ENCODE measurements around the gene TMEM222.

The TMEM222 gene

DNA sequence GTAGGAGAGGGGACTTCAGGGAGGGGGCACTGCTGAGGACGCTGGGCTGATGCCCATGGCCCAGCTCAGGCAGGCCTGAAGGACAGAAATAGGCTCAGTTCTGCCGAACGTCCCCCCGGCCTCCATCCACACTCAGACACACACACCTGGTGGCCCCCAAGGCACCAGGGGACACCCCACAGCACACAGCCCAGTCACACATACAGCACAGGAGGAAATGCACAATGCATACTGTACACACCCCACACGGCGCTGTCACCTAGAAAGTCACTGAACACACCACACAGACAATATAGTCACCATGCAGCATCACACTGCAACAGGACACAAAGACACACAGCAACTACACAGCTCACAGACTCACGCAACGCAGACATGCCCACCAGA, 20.4 kb downstream of the TMEM222 start:
- DNase-seq (ENCODE audit: low spot score) = no peak

DNA sequence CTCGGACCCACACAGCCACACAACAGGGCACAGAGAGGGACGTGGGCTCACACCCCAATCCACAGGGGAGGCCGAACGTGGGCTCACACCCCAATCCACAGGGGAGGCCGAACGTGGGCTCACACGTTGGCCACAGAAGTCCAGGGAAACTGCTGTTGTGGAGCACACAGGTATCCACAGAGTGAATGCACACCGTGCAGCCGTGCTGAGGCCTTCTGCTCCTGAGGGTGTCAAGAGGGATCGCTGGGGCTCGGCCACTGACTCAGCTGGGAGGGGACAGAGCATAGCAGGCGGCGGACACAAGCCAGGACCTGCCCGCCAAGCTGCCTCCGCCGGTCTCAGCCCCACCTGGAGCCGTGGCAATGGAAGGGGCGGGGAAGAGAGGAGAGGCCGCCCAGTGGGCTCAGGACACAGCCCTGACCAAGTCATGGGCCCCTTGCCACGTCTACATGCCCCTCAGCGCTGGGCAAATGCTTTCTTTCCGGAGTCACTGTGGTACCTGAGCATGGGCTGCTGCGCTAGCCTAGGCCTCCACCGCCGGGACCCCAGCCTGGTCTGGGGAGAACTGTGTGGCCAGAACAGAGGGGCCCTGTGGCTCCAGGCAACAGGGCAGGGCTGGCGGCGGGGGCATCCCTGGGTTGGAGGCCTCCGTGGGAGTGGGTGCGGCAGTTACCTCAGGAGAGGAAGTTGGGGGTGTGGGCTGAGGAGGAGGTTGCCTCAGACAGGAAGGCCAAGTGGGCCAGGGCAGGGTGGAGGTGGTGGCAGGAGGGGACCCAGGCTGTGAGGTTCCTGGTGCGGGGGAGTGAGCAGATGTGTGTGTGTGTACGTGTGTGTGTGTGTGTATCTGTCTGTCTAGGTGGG, 21.0 kb downstream of the TMEM222 start:
- no peak for DNase-seq (ENCODE audit: low spot score)

DNA sequence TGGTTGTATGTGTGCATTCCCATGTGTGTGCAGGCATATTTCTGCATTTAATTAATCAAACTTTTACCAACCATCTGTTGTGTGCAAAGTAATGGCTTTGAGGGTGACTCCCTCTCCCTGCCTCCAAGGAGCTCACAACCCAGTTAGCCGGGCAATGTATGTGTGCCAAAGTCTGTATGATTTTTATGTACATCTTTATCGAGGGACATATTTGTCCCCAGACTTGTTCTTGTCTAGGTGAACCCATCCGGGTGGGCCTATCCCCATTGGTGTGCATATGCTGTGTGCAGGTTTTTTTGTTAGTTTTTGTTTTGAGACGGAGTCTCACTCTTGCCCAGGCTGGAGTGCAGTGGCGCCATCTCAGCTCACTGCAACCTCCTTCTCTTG, 21.7 kb downstream of the TMEM222 start:
- no peak for DNase-seq (ENCODE audit: low spot score)

DNA sequence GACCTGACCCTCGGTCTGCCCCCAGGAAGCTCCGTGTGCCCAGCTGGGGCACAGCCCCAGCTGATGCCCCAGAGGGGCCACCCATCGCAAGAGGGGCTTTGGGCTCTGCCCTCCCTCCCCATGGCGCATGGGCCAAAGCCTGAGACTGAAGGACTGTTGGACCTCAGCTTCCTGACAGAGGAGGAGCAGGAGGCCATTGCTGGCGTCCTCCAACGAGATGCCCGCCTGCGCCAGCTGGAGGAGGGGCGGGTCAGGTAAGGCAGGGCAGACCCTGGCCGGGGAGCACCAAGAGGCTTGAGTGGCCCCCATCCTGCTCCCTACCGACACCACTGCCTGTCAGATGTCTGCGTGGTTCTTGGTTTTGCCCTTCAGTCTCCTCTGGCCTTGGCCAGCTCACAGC, 23.3 kb downstream of the TMEM222 start:
- no peak for DNase-seq (ENCODE audit: low spot score)

DNA sequence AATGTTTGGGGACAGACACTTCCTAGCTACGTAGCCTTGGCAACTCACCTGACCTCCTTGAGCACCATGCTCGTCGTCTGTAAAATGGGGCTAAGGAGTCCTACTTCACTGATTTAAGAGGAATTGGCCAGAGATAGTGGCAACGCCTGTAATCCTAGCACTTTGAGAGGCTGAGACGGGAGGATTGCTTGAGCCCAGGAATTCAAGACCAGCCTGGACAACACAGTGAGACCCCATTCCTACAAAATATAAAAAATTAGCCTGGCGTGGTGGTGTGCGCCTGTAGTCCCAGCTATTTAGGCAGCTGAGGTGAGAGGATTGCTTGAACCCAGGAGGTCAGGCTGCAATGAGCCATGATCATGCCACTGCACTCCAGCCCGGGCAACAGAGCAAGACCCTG, 24.4 kb downstream of the TMEM222 start:
- DNase-seq (ENCODE audit: low spot score) = no peak

DNA sequence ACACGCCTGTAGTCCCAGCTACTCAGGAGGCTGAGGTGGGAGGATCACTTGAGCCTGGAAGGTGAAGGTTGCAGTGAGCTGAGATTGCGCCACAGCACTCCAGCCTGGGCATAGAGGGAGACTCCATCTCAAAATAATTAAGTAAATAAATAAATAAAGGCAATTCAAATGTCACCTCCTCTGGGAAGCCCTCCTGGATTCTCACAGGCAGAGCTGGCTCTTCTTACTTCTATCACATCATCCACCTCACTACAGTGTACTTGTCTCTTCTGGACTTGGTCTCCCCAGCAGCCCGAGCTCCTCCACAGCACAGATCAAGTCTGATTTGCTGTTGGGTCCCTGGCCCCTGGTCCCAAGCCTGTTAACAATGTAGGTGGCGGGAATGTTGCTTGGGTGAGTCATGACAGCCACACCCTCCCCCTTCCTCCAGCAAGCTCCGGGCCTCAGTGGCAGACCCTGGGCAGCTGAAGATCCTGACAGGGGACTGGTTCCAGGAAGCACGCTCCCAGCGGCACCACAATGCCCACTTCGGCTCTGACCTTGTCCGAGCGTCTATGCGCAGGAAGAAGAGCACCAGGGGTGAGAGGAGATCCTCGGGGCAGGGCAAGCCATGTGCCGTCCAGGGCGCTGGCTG, 25.1 kb downstream of the TMEM222 start:
- no peak for DNase-seq (ENCODE audit: low spot score)

DNA sequence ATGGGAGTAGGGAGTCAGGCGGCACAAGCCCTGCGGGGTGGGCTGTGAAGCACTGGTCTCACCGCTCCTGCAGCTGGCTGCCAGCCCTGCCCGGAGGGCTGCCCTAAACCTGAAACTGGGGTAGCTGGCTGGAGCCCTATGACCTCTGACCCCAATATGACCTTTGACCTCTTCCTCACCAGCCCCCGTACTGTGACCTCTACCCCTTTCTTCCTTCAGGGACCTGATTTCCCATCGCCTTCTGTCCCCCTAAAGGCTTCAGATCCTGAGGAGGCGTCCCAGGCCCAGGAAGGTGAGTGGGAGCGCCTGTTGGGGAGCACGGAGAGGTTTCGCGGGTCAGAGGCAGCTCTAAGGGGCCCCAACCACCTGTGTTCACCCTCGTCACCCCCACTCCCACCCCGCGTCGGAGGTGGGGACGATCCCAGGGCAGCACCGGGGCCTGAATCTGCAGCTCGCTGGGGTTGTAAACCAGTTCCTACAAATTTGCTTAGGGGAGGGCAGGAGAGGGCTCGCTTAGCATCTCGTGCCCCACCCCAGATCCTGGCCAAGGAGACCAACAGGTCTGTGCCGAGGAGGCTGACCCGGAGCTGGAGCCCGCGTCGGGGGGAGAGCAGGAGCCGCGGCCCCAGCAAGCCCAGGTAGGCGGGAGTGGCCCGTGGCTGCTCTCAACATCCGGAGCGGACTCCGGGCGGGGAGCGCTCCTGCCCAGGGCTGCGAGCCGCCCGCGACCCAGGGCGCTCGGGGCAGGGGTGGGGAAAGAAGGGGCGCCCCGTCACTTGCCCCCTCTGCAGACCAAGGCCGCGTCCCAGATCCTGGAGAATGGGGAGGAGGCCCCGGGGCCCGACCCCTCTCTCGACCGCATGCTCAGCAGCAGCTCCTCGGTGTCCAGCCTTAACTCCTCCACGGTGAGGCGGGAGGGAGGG, 27.2 kb downstream of the TMEM222 start:
- DNase-seq (ENCODE audit: low spot score) = peak; percentile 60

DNA sequence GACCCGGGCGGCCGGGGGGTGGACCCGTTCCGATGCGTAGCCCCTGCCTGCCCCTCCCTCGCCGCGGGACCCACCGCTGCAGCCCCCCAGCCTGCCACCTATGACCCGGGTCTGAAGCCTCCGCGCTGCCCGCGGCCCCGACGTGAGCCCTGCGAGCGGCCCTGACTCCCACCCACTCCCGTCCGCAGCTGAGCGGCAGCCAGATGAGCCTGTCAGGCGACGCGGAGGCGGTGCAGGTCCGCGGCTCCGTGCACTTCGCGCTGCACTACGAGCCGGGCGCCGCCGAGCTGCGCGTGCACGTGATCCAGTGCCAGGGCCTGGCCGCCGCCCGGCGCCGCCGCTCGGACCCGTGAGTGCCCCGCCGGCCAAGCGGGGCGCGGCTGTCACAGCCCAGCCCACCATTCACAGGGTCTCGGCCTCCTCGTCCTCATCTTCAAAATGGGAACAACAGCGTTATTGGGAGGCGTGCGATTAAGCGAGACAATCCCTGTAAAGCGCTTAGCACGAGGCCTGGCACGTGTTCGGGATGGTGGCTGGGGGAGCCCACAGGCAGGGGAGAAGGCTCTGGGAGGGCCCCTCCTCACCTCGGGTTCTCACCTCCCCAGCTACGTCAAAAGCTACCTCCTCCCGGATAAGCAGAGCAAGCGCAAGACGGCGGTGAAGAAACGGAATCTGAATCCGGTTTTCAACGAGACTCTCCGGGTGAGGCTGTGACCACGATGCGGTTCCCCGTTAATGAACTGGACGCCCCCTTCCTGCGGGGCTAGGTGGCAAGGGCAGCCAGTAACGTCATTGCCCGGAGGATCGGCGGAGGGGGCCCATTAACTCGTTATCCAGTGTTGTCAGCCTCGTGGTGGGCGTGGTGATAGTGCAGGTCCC, 28.1 kb downstream of the TMEM222 start:
- peak; percentile 89 for DNase-seq (ENCODE audit: low spot score)

DNA sequence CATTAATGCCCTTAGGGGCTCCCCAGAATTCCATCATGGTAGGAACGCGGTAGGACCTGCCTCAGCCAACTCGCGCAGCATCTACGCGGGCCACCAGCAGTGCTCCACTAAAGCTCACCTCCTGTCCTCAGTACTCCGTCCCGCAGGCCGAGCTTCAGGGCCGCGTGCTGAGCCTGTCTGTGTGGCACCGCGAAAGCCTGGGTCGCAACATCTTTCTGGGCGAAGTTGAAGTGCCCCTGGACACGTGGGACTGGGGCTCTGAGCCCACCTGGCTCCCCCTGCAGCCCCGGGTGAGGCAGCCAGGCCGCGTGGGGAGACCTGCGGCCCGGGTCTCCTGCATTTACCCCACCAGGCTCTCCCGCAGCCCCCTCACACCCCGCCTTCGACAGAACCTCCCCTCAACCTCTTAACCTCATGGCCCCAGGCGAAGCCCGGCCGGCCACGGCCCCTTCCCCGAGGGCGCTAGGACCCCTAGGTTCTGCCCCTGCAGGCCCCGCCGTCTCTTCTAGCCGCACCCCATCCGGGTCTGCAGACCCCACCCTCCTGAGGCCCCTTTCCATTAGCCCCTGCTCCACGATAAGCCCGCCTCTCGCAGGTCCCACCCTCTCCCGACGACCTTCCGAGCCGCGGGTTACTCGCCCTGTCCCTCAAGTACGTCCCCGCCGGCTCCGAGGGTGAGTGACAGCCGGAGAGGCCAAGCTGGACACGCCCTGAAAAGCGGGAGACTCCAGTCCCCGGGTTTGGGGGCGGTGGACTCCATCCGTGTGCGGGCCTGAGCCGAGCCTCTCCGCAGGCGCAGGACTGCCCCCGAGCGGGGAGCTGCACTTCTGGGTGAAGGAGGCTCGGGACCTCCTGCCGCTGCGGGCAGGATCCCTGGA, 28.9 kb downstream of the TMEM222 start:
- DNase-seq (ENCODE audit: low spot score) = no peak

DNA sequence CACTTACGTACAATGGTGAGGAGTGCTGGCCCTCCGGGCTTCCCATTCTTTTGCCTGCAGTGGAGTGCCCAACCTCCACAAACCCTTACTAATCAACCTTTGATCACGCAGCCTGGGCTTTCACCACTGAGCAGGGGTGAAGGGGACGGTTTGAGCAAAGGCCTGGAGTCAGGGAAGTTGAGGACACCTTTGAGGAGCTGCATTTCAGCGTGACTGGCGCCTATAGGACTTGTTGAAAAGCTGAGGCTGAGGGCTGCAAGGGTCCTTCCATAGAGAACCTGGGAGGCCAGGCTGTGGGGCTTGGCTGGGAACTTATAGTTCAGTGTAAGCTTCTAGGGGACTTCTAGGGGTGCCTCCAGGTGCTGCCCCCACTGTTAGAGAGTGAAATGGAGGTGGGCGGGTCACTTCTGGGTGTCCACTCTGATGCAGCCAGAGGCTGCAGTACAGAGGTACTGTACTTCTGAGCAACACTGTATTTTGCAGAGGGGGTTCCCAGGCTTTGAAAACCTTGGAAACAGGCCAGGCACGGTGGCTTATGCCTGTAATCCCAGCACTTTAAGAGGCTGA, 29.7 kb downstream of the TMEM222 start:
- DNase-seq (ENCODE audit: low spot score) = no peak

DNA sequence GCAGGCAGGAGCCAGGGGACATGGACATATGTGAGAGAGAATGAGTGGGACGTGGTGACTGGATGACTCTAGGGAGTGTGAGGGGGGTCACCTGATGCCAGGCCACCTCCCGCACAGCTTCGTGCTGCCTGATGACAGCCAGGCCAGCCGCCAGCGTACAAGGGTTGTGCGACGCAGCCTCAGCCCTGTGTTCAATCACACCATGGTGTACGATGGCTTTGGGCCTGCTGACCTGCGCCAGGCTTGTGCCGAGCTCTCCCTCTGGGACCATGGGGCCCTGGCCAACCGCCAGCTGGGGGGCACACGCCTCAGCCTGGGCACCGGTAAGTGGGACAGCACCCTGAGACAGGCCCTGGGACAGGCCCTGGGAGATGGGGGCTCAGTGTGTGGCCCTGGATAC, 31.2 kb downstream of the TMEM222 start:
- no peak for DNase-seq (ENCODE audit: low spot score)

DNA sequence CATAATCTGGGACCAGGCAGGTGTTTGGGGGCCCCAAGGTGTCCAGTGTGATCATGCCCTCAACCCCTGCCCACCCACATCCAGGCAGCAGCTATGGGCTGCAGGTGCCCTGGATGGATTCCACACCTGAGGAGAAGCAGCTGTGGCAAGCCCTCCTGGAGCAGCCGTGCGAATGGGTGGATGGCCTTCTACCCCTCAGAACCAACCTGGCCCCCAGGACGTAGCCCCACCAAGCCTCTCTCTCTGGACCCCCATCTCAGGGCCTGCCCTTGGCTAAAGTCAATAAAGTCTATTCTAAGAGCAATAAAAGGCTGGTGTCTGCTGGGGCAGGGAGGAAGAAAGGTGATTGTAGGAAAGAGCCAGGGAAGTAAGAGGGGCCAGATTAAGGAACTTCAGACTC, 31.7 kb downstream of the TMEM222 start:
- DNase-seq (ENCODE audit: low spot score) = no peak

DNA sequence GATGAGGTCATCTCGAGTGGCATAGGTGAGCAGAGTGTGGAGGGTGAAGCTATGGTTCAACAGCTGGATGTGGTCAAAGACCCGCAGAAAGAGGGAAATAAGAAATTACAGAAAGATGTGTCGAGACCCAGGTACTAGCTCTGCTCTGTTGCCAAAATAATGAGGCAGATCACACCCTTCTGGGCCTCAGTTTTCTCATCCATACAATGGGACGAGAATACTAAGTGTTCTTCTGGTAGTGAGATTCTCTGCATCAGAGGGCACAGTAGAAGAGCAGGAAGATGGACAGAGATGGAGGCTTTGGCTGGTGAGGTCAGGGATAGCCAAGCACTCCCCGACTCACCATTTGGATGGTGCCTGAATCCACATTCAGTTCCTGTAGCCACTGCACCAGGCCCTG, 33.7 kb downstream of the TMEM222 start:
- no peak for DNase-seq (ENCODE audit: low spot score)

DNA sequence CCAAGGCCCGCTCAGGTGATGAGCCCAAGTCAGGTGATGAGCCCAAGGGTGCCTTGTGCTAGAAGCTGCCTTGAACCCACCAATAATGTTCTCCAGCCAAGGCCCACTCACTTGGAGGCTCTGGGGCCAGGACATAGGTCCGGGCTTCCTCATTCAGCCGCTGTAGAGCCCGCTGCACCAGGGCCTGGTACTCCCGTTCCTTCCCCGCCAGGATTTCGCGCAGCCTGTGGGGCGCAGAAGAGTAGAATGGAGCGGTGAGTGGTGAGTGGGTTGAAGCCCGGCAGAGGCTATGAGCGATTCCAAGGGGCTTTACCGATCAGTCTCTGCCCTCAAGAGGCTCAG, 34.3 kb downstream of the TMEM222 start:
- DNase-seq (ENCODE audit: low spot score) = no peak

DNA sequence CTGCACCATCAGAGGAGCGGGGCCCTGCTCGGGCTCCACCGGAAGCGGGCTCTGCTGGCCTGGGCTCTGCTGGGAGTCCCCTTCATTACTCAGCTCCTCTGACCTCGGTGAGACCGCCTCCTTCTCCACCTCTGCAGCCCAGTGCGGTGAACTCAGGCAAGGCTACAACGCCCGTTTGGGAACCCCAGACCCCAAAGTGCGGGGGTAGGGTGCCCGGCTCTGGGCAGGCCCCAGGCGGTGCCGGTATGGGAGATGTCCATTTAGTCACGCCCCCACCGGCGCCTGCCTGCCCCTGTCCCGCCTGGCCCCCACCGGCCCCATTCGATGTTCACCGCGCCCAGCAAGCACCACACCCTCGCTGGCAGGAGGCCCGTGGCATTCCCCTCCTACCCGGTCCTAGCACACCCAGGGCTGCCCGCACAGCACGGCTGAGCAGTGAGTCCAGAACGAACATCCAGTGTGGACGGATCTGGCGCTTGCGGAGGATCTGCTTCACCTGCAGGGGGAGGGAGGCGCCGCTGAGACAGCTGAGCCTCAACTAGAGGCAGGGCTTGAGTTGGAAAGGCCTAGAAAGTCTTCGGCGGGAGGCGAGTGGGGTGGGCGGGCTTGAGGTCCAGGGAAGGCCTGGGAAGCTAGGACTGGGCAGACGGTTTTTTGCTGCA, 34.8 kb downstream of the TMEM222 start:
- DNase-seq (ENCODE audit: low spot score) = no peak

DNA sequence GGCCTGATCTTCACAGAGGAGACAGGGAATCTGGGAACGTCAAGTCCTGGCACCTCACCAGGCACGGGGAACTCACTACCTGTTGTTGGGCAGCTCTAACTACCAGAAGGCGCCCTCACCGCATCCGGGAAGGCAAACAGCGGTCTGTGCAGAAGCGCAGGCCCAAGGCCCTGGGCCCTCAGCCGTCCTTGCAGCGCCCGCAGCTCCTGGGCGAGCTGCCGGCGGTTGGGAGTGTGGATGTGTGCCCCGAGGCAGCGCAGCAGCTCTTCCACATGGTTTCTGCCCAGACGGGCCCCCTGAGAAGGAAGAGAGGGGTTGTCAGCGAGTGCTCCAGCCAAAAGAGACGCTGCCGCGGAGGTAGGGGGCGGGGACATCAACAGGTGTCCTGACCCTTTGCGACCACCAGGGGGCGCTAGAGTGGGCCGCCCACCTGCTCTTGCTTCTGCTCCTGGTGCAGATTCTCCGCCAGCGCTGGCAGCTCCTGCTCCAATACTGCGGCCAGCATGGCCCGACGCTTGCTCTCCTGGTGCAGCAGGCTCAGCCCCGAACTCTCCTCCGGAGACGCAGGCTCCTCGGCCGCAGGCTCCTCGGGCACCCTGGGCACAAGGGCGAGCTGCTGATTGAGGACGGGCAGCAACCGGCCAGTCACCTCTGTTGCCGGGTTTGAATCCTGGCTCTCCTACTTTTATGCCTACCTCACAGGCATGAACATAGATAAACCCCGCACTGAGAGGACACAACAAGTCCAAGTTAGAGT, 35.5 kb downstream of the TMEM222 start:
- DNase-seq (ENCODE audit: low spot score) = peak; percentile 49

DNA sequence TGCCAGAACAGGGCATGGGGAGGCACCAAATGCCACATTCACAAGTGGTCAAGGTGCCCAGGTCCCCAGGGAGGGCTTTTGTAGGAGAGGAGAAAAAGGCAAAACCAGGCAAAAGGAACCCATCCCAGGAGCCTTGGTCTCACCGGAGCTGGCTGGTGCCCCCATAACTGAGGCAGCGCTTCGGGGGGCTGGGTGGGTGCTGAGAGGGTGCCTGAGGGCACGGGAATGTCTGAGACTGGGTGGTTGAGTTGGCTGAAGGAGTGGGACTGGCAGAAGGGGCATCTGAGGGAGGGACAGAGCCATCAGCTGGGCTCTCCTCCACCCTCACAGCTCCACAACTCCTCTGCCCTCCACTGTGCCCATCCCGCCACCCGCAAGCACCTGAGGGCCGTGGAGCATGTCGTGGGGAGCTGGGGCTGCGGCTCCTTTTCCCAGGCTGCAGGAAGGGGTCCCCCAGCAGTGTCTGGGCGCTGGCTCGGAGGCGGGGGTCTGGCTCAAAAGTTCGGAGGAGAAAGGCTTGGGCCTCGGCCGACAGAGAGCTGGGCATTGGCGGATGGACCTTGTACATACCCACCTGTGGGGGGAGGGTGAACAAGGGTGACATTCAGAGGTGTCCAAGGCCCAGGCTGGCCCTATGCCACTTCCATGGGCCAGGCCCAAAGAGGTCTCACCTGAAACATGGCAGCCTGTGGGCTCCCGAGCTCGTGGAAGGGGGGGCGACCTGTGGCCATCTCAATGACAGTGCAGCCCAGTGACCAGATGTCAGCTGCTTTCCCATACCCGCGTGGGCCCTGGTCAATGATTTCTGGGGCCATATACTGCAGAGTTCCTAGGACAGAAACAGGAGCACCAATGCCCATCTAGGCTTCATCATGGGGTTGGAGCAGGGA, 36.3 kb downstream of the TMEM222 start:
- DNase-seq (ENCODE audit: low spot score) = no peak

DNA sequence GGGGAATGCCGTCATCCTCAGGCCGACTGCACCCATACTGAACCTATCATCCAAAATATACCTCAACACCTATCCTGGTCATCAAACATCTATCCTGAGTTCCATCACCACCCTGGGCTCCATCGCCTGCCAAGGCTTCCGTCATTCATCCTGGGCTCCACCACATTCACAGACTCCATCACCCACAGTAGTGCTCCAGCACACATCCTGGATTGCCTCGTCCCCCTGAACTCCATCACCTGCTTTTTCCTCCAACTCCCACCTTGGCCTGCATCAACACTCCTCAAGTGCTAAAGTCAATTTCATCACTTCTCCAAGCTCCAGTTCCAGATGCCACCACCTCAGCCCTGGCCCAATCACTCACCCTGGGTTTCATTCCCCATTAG, 37.0 kb downstream of the TMEM222 start:
- no peak for DNase-seq (ENCODE audit: low spot score)

Data from RKO (cell line).